ENCODE results near the gene PACSIN1.

The PACSIN1 gene

DNA sequence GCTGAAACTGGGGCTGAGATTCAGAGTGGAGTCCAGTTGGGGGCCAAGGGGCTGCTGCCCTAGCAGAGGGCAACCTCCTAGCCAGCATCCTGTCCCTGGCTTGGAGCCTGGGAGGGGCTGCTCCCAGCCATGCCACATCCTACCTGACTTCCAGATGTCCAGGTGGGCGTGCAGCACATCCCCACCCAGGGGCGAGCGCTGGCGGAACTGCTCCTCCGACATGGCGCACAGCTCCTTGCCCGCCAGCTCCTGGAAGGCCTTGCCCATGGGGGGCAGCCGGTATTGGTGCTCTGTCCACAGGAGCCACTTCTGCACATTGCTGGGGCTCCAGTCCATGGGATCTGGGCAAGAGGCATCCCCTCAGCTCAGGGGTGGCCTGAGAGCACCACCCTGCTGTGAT is 75.0 kb downstream of the PACSIN1 start:
- no peak overlapping the region for H3K27ac ChIP-seq
- ChIA-PET CTCF (no interaction called here), POLR2A (ENCODE audit: low non-redundant PET) (no interaction called here)
- TF ChIP-seq CTCF (conservative IDR thresholded peaks at IDR 0.05; ENCODE audit: low read depth): no peak
- no peak for DNase-seq (ENCODE audit: low spot score)

- H3K27ac ChIP-seq: peak overlapping the region; percentile 58
- CTCF ChIA-PET: no interaction called here
- POLR2A ChIA-PET (ENCODE audit: low non-redundant PET): no interaction called here
- DNase-seq (ENCODE audit: low spot score): no peak
- TF ChIP-seq CTCF (conservative IDR thresholded peaks at IDR 0.05; ENCODE audit: low read depth): no peak
Observed at GRCh38 chr6:34543421-34543820, 77.5 kb downstream of the PACSIN1 start.

DNA sequence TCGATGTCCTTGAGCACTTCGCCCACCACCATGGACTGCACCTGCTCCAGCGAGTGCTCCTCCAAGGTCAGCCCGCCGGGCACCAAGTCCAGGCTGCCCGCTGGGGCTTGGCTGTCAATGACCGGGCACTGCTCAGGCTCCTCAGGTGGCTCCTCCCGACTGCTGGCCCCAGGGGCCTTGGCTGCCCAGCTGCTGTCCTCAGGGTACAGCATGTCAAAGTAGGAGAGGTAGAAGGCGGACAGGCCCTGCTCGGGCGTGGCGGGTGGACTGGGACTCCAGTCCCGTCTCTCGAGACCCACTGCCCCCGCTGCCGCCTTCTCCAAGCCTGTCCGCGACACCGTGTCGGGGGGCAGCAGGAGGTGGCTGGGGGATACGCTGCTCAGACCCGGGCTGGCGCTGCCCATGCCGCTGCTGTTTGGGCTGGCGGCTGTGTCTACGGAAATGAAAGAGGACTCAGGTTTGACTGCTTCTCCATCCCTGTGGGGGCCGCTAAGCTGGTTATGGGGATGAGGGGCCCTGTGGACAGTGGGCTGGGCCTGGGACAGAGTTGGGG is 78.3 kb downstream of the PACSIN1 start:
- CTCF ChIA-PET: interaction anchor here (1.2 kb wide), 1 partner anchor 17 kb away, joined by 4 read pairs; no protein-coding TSS in a partner anchor
- TF ChIP-seq CTCF (conservative IDR thresholded peaks at IDR 0.05; ENCODE audit: low read depth): no peak
- peak overlapping the region; percentile 58 for H3K27ac ChIP-seq
- no peak for DNase-seq (ENCODE audit: low spot score)
- POLR2A ChIA-PET (ENCODE audit: low non-redundant PET): no interaction called here

DNA sequence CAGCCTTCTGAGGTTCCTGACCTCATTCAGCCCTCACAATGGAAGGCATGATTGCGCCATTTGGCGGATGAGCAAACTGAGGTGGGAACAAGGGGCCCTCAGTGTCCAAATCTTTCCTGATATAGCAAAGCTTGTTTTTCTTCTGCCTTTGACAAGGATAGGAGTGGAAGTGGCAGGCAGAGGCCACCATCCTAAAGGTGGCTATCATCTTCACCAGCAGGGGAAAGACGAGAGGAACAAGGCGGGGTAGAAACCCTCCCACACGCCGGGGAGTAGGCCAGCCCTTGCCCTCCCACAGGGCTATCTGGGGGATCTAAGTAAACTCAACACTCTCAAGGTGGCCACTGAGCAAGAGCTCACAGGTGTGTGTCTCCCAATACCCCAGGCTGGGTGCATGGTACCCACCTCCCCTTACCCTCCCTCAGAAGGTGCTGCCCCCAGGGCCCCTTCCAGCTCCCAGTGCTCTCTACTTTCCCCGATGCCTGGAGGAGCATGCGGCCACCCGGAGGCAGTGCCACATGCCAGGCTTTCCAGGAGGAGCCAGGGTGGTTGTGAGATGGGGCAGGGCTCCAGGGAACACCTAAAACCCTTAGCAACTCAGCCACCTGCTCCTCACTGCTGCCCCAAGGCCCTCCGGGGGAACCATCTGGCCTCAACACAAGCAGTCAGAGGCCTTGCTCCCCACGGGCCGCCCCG is 79.0 kb downstream of the PACSIN1 start:
- DNase-seq (ENCODE audit: low spot score): no peak
- H3K27ac ChIP-seq: no peak overlapping the region
- TF ChIP-seq CTCF (conservative IDR thresholded peaks at IDR 0.05; ENCODE audit: low read depth): no peak
- CTCF ChIA-PET: interaction anchor here (1.2 kb wide), 1 partner anchor 18 kb away, joined by 4 read pairs; no protein-coding TSS in a partner anchor
- POLR2A ChIA-PET (ENCODE audit: low non-redundant PET): no interaction called here

GRCh38 chr6:34546551-34547321 is 80.9 kb downstream of the PACSIN1 start:
- no peak for DNase-seq (ENCODE audit: low spot score)
- ChIA-PET CTCF (interaction anchor here (1.0 kb wide), 1 partner anchor 28 kb away, joined by 3 read pairs; no protein-coding TSS in a partner anchor), POLR2A (ENCODE audit: low non-redundant PET) (no interaction called here)
- peak overlapping the region; percentile 65 for H3K27ac ChIP-seq
- no peak for TF ChIP-seq CTCF (conservative IDR thresholded peaks at IDR 0.05; ENCODE audit: low read depth)

GRCh38 chr6:34547701-34548644 is 82.1 kb downstream of the PACSIN1 start:
- TF ChIP-seq CTCF (conservative IDR thresholded peaks at IDR 0.05; ENCODE audit: low read depth): no peak
- H3K27ac ChIP-seq: peak overlapping the region; percentile 65; the same call in 1 of the 2 replicates
- no peak for DNase-seq (ENCODE audit: low spot score)
- ChIA-PET POLR2A (ENCODE audit: low non-redundant PET) (no interaction called here), CTCF (no interaction called here)
